Neutrophil (primary cell): ENCODE results near the gene RTL1.

ENCODE experiments used
- H3K27ac ChIP-seq: fragments of 200-600 bp; sonication (generic); 2 replicates; pipeline ENCODE4 v1.5.1; 2016; ENCODE audit warnings: mild to moderate bottlenecking, moderate library complexity
- H3K27me3 ChIP-seq: fragments of 200-600 bp; sonication (generic); 2 replicates; pipeline ENCODE4 v1.6.0; 2016; ENCODE audit warnings: mild to moderate bottlenecking
- H3K36me3 ChIP-seq: fragments of 200-600 bp; sonication (generic); 2 replicates; pipeline ENCODE4 v1.5.1; 2017
- H3K4me1 ChIP-seq, 2 experiments: fragments of 200-600 bp in 1 of 2; sonication (generic) in 1 of 2; 1 replicate in 1 of 2; 2 replicates in 1 of 2; pipeline versions ENCODE4 v1.5.1 to v1.6.1; 2013 to 2016; ENCODE audit warnings: low read depth in 1 of 2, low read length in 1 of 2, mild to moderate bottlenecking in 1 of 2, moderate library complexity in 1 of 2; ENCODE audit not compliant: control insufficient read depth in 1 of 2, insufficient read depth in 1 of 2
- H3K4me3 ChIP-seq, 2 experiments: fragments of 200-600 bp in 1 of 2; sonication (generic) in 1 of 2; 1 replicate in 1 of 2; 2 replicates in 1 of 2; pipeline ENCODE4 v1.5.1; 2013 to 2016; ENCODE audit warnings: low read depth in 1 of 2, low read length in 1 of 2, mild to moderate bottlenecking in 1 of 2, moderate library complexity in 1 of 2
- H3K9me3 ChIP-seq: fragments of 200-600 bp; sonication (generic); 2 replicates; pipeline ENCODE4 v1.5.1; 2016
- CTCF ChIP-seq: fragments of 200-600 bp; sonication (generic); IDR thresholded peaks from 2 replicates; pipeline ENCODE4 v1.5.1; 2016; ENCODE audit warnings: antibody characterized with exemption

RTL1 gene

GRCh38 chr14:100846309-100846859 lies 57.1 kb downstream of the RTL1 start:
- Histone ChIP-seq H3K36me3 (no peaks in the 10 kb centered on the region), H3K9me3 (no peaks in the 10 kb centered on the region), H3K4me3 (no peak overlapping the region), H3K4me1 (peaks cover 48 to 50% of the 10 kb centered on the region in 2 experiments), H3K27me3 (no peaks in the 10 kb centered on the region), H3K27ac (no peak overlapping the region)
- TF ChIP-seq CTCF = no peak

- Histone ChIP-seq H3K36me3 (no peaks in the 10 kb centered on the region), H3K4me1 (peaks cover 45 to 48% of the 10 kb centered on the region in 2 experiments), H3K27me3 (no peaks in the 10 kb centered on the region), H3K4me3 (no peak overlapping the region), H3K9me3 (no peaks in the 10 kb centered on the region), H3K27ac (no peak overlapping the region)
- TF ChIP-seq CTCF = no peak
These were observed 58.2 kb downstream of the RTL1 start for GRCh38 chr14:100845341-100845740.

GRCh38 chr14:100844846-100845245 lies 58.7 kb downstream of the RTL1 start:
- Histone ChIP-seq H3K36me3 (no peaks in the 10 kb centered on the region), H3K27me3 (no peaks in the 10 kb centered on the region), H3K27ac (no peak overlapping the region), H3K4me1 (peaks cover 45 to 47% of the 10 kb centered on the region in 2 experiments), H3K4me3 (no peak overlapping the region), H3K9me3 (no peaks in the 10 kb centered on the region)
- no peak for TF ChIP-seq CTCF

- no peaks in the 10 kb centered on the region for H3K9me3 ChIP-seq
- H3K4me1 ChIP-seq = peaks cover 43% of the 10 kb centered on the region in 2 experiments
- H3K27ac ChIP-seq = no peak overlapping the region
- TF ChIP-seq CTCF = no peak
- H3K36me3 ChIP-seq = no peaks in the 10 kb centered on the region
- H3K4me3 ChIP-seq = no peak overlapping the region
- no peaks in the 10 kb centered on the region for H3K27me3 ChIP-seq
These were observed 59.1 kb downstream of the RTL1 start for GRCh38 chr14:100844421-100844820.

- H3K27me3 ChIP-seq = no peaks in the 10 kb centered on the region
- no peak overlapping the region for H3K4me3 ChIP-seq
- peaks cover 39 to 40% of the 10 kb centered on the region in 2 experiments for H3K4me1 ChIP-seq
- no peaks in the 10 kb centered on the region for H3K36me3 ChIP-seq
- H3K27ac ChIP-seq = no peak overlapping the region
- TF ChIP-seq CTCF = no peak
- H3K9me3 ChIP-seq = no peaks in the 10 kb centered on the region
These were observed 59.5 kb downstream of the RTL1 start for GRCh38 chr14:100844082-100844408.

- peak overlapping the region; percentile 88 for H3K27ac ChIP-seq
- peaks cover 36 to 37% of the 10 kb centered on the region in 2 experiments for H3K4me1 ChIP-seq
- peak overlapping the region; percentile 37 to 53 for H3K4me3 ChIP-seq
- no peaks in the 10 kb centered on the region for H3K27me3 ChIP-seq
- no peaks in the 10 kb centered on the region for H3K36me3 ChIP-seq
- no peak for TF ChIP-seq CTCF
- H3K9me3 ChIP-seq = no peaks in the 10 kb centered on the region
These were observed 60.7 kb downstream of the RTL1 start for GRCh38 chr14:100842799-100843198.
